Raji (cell line): ENCODE data around the gene PLEKHN1.

Experiments used
- POLR2A ChIP-seq: IDR thresholded peaks from 2 replicates; pipeline ENCODE4 v1.6.1; 2011; ENCODE audit warnings: low read depth, low read length, control low read depth; ENCODE audit not compliant: insufficient read depth

PLEKHN1 gene

GRCh38 chr1:947958-948357 lies 18.3 kb upstream of the PLEKHN1 start:
- no peak for TF ChIP-seq POLR2A

GRCh38 chr1:950268-950667 lies 16.0 kb upstream of the PLEKHN1 start:
- no peak for TF ChIP-seq POLR2A

GRCh38 chr1:950881-951280 lies 15.4 kb upstream of the PLEKHN1 start:
- no peak for TF ChIP-seq POLR2A

- TF ChIP-seq POLR2A: no peak
Observed at GRCh38 chr1:951364-951763, 14.9 kb upstream of the PLEKHN1 start.

GRCh38 chr1:952201-952600 lies 14.1 kb upstream of the PLEKHN1 start:
- no peak for TF ChIP-seq POLR2A

- no peak for TF ChIP-seq POLR2A
Observed at GRCh38 chr1:952603-953002, 13.7 kb upstream of the PLEKHN1 start.

GRCh38 chr1:953524-954320 lies 12.6 kb upstream of the PLEKHN1 start:
- TF ChIP-seq POLR2A: no peak

- TF ChIP-seq POLR2A: no peak
Observed at GRCh38 chr1:954927-955326, 11.4 kb upstream of the PLEKHN1 start.

- no peak for TF ChIP-seq POLR2A
Observed at GRCh38 chr1:955474-955873, 10.8 kb upstream of the PLEKHN1 start.

GRCh38 chr1:956636-957035 lies 9.6 kb upstream of the PLEKHN1 start:
- no peak for TF ChIP-seq POLR2A

GRCh38 chr1:958823-959730 lies 7.2 kb upstream of the PLEKHN1 start, which contains the start of gene NOC2L:
Gene NOC2L, minus strand, starts transcription at chr1:959256. Its CDS starts 16 bp downstream, at chr1:959240.
- peak; percentile 91 for TF ChIP-seq POLR2A

- no peak for TF ChIP-seq POLR2A
Observed at GRCh38 chr1:959731-960362, 6.4 kb upstream of the PLEKHN1 start.

- peak; percentile 64 for TF ChIP-seq POLR2A
Observed at GRCh38 chr1:960363-961131, 5.7 kb upstream of the PLEKHN1 start, which contains the start of gene KLHL17. Gene KLHL17, plus strand, starts transcription at chr1:960584. Its CDS starts 110 bp downstream, at chr1:960694.

- no peak for TF ChIP-seq POLR2A
Observed at GRCh38 chr1:961132-961669, 5.1 kb upstream of the PLEKHN1 start.
